Activated CD8-positive, alpha-beta memory T cell treated with anti-CD3 and anti-CD28 coated beads, Interleukin-2, amount 50 U/mL, for 48 hours (primary cell): ENCODE results near the gene SUGP2.

Source experiments
- DNase-seq: peaks from one replicate; pipeline ENCODE4 v3.0.0-alpha.2; 2020

Gene SUGP2

DNA sequence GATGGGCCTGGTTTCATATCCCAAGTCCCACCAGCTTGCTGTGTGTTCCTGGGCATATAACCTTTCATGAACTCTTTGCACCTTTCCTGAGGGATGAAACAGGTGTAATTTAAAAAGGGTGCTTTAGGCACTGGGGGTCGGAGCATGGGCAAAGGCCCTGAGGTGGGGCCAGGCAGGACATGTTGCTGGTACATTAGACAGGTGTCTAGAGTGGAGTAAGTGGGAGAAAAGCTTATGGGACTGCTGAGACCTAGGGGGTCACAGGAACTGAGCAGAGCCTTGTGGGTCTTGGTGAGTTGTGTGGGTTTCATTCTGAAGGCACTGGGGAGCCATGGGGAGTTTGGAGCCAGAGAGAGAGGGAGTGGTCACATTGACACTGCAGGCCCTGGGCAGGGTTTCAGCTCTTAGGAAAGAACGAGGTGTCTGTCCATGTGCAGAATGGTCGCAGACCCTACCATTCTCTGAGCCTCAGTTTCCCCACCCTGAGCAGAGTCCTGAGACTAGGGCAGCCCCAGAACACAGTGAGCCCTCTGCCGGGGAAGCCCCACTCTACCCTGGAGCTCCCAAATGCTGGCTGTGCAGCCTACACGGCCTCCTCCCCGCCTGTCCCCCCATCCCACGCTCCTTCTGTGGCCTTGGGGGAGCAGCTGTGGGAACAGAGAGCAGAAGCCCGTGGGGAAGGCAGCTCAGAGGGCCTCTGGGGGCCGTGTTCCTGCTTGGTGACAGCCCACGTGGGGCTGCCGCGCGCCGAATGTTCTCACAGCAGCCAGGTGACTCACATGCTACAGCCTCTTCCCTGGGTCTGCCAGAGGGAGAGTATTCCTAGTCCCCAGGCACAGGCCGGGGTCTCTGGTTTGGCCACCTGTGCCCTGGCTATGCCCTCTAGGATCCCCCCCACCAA, 85.0 kb downstream of the SUGP2 start:
- no peak for DNase-seq

DNA sequence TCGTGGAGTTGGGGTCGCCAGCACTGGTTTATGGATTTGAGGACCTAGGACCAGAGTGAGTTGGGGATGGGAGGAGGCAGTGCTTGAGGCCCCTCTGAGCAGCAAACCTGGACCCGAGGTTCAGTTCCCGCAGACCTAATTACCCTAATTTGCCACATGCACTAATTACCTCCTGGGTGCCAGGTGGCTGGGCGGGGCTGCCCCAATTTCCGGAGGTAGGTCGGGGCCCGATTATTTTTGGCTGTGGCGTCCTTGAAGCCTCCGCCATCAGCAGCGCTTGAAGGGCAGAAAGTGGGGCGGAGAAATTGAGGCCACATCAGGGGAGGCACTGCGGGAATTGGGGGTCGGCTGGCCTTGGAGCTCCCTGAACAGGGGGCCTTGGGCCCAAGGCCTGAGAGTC, 86.4 kb downstream of the SUGP2 start:
- DNase-seq, result no peak

- DNase-seq, result no peak
Observed at GRCh38 chr19:18946335-18946734, 87.0 kb downstream of the SUGP2 start.

DNA sequence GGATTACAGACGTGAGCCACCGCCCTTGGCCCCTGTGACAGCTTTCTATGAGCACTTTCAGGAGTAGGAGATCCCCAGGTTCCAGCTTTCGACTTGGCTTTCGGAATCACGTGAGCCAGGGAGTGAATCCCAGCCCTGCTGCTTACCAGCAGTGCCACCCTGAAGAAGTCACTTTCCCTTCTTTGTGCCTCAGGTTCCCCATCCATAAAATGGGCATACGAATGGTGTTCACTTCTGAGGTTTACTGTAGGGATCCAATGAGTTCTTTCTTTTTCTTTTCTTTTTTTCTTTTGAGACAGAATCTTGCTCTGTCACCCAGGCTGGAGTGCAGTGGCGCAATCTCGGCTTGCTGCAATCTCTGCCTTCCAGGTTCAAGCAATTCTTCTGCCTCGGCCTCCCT, 88.0 kb downstream of the SUGP2 start:
- DNase-seq, result no peak

- DNase-seq, result no peak
Observed at GRCh38 chr19:18943465-18943864, 89.9 kb downstream of the SUGP2 start.

DNA sequence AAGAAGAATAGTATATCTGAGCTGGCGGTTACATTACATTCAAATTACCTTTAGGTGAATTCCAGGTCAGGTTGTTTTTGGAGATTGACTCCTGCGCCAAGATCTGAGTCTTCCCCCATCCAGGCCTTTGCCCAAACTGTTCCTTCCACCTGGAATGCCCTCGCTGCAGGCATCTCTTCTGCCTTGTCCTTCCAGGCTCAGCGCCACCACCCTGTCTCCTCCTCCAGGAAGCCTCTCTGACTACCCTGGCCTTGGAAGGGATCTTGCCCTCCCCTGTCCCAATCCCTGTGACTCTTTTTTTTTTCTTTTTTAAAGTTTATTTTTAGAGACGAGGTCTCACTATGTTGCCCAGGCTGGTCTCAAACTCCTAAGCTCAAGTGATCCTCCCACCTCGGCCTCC, 90.6 kb downstream of the SUGP2 start:
- no peak for DNase-seq

DNA sequence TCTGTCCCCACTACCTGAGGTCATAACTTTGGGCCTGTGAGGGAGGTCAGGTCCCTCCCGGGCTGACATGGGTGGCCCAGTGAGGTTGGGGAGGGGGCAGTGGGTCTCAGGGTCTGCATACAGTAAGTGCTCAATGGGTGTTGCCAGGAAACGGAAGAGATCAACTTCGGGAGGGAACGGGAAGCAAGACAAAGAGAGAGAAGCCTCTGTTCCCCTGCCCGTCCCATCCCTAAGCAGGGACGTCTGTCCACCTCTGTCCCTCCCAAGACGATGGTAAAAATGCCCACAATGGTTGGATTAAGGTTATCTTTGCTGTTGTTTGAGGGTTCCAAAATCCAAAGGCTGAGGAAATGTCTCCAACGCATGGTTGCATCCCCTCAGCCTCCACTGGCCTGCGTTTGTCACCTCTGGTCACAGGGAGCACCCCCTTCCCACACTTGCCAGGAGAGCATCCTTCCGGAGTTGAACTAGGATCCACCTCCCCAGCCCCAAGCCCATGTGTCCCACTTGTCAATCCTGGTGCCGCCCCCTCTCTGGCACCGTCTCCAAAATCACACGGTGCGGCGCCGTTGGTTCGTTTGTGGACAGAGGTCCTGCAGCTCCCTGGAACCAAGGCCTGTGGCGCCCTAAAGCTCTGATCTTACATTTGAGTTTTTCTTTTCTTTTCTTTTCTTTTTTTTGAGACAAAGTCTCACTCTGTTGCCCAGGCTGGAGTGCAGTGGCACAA, 91.5 kb downstream of the SUGP2 start:
- DNase-seq, result no peak
